Uterus (tissue), 4 donors: ENCODE data around the gene NUP133. TPM values are rescaled to one million over a fixed set of nuclear protein-coding genes. Genes with fewer than 3 reads are reported as not detected.
"Not testable (repeated sequence)": the region's sequence is repeated elsewhere in the genome, so short reads cannot be mapped to it uniquely, and the experiment has no call there.

Source experiments
- DNase-seq, 2 donors: peaks; one replicate each; pipeline ENCODE4 v3.0.0-alpha.2; 2019 to 2020
- H3K27ac ChIP-seq, 2 donors: fragments of 200-600 bp; sonication (generic); 1 replicate in 1 of 2; 2 replicates in 1 of 2; pipeline ENCODE4 v1.5.1; 2016 to 2018
- H3K27me3 ChIP-seq, 2 donors: fragments of 200-600 bp; sonication (generic); one replicate each; pipeline ENCODE4 v1.5.1; 2018 to 2019; ENCODE audit warnings: control low read depth in 1 of 2
- H3K36me3 ChIP-seq, 2 donors: fragments of 200-600 bp; sonication (generic); one replicate each; pipeline ENCODE4 v1.5.1; 2019; ENCODE audit warnings: control low read depth in 1 of 2
- H3K4me1 ChIP-seq, 2 donors: fragments of 200-600 bp; sonication (generic); one replicate each; pipeline ENCODE4 v1.5.1; 2018 to 2019; ENCODE audit warnings: control low read depth in 1 of 2
- H3K4me3 ChIP-seq, 2 donors: fragments of 200-600 bp; sonication (generic); 1 replicate in 1 of 2; 2 replicates in 1 of 2; pipeline ENCODE4 v1.5.1; 2018 to 2019; ENCODE audit warnings: mild to moderate bottlenecking in 1 of 2
- H3K9me3 ChIP-seq, 2 donors: fragments of 200-600 bp; sonication (generic); one replicate each; pipeline ENCODE4 v1.5.1; 2019; ENCODE audit warnings: control low read depth in 1 of 2
- POLR2A ChIP-seq, 2 donors: fragments of 450-650 bp; IDR thresholded peaks; one replicate each; pipeline ENCODE4 v1.6.1; 2016; ENCODE audit warnings: antibody characterized with exemption in 2 of 2, mild to moderate bottlenecking in 1 of 2, moderate library complexity in 1 of 2
- intact Hi-C: fragments of 100-400 bp; cut with DNase I; formaldehyde crosslinking; loops from one replicate; pipeline ENCODE4 v1.15.1; 2023; ENCODE audit warnings: low total_unique reads
- total RNA-seq, 4 donors: library from RNA; depleted of rRNA in 3 of 4; stranded (reverse); fragments of >200 nt in 3 of 4; gene quantifications; one replicate each; pipeline versions ENCODE4 v1.1.0 to v1.2.4, GENCODE V29; 2014 to 2023
- TF ChIP-seq, protein P1 (sequence below), 4 experiments: fragments of 200-600 bp in 2 of 4; fragments of 450-650 bp in 2 of 4; sonication (generic) in 2 of 4; IDR thresholded peaks; one replicate each; pipeline ENCODE4 v1.5.1; 2016 to 2019; ENCODE audit warnings: antibody characterized with exemption in 4 of 4, mild to moderate bottlenecking in 2 of 4, moderate library complexity in 1 of 4
- donor health status: DM: yes; HTN: yes; CAD: no.

NUP133 gene
- total RNA-seq, 4 donors from 2014 or later = 25.6 to 58.6 (median 37.1) TPM

DNA sequence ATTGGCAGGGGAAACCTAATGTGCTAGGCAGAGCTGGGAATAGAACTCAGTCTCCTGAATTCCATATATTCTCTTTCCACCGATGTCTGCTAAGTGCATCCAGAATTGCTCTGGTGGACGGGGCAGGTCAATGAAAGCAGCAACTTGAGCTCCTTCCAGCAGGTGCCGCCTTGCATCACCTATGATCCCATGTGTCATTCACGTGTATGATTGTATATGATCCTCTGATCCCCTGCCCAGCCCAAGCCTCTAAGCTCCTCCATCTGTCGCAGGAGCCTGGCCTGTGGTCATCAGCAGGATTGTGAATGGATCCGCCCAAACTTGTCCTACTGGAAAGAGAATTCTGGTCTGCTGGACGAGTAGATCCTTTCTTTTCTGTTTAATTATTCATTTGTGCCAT is 87.4 kb downstream of the NUP133 start:
- TF ChIP-seq, protein P1, sequence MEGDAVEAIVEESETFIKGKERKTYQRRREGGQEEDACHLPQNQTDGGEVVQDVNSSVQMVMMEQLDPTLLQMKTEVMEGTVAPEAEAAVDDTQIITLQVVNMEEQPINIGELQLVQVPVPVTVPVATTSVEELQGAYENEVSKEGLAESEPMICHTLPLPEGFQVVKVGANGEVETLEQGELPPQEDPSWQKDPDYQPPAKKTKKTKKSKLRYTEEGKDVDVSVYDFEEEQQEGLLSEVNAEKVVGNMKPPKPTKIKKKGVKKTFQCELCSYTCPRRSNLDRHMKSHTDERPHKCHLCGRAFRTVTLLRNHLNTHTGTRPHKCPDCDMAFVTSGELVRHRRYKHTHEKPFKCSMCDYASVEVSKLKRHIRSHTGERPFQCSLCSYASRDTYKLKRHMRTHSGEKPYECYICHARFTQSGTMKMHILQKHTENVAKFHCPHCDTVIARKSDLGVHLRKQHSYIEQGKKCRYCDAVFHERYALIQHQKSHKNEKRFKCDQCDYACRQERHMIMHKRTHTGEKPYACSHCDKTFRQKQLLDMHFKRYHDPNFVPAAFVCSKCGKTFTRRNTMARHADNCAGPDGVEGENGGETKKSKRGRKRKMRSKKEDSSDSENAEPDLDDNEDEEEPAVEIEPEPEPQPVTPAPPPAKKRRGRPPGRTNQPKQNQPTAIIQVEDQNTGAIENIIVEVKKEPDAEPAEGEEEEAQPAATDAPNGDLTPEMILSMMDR (IDR thresholded peaks at IDR 0.05) = no peak
- TF ChIP-seq POLR2A (IDR thresholded peaks at IDR 0.05) = no peak
- no peak overlapping the region for H3K4me3 ChIP-seq
- no peaks in the 10 kb centered on the region for H3K27me3 ChIP-seq
- no peak overlapping the region for H3K27ac ChIP-seq
- H3K36me3 ChIP-seq = no peaks in the 10 kb centered on the region
- H3K4me1 ChIP-seq = no peaks in the 10 kb centered on the region
- no peak for DNase-seq
- peaks cover 0 to 6% of the 10 kb centered on the region in 2 donors for H3K9me3 ChIP-seq
- intact Hi-C loops = no loop called here

DNA sequence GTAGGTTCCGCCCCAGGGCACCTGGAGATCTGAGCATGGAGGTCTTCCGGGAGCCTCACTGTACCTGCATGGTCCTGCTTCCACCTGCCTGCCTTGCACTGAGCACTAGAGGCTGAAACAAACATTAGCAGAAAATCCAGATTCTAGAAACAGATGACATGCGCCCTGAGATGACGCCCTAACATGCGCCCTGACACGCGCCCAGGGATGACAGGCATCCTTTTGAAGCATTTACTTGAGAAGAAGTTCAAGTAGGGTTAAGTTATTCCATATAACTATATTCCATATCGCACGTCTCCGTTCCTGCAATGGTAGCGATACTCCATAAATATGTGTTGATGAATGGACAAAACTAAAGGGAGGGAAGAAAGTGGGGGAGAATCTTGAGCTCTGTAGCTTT is 87.9 kb downstream of the NUP133 start:
- intact Hi-C loops = no loop called here
- Histone ChIP-seq H3K27ac (no peak overlapping the region), H3K36me3 (no peaks in the 10 kb centered on the region), H3K4me3 (no peak overlapping the region), H3K9me3 (peaks cover 0 to 6% of the 10 kb centered on the region in 2 donors), H3K27me3 (no peaks in the 10 kb centered on the region), H3K4me1 (no peaks in the 10 kb centered on the region)
- no peak for DNase-seq
- TF ChIP-seq, protein P1 (IDR thresholded peaks at IDR 0.05) = no peak

DNA sequence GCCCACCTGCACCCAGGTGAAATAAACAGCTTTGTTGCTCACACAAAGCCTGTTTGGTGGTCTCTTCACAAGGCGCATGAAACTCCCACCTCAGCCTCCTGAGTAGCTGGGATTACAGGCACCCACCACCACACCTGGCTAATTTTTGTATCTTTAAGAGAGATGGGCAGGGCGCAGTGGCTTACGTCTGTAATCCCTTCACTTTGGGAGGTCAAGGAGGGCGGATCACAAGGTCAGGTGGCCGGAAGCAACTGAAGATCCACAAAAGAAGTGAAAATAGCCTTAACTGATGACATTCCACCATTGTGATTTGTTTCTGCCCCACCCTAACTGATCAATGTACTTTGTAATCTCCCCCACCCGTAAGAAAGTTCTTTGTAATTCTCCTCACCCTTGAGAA is 89.6 kb downstream of the NUP133 start:
- intact Hi-C loops, H3K27me3 ChIP-seq, H3K9me3 ChIP-seq, H3K4me3 ChIP-seq, H3K27ac ChIP-seq, DNase-seq, H3K4me1 ChIP-seq, H3K36me3 ChIP-seq: not testable (repeated sequence)

DNA sequence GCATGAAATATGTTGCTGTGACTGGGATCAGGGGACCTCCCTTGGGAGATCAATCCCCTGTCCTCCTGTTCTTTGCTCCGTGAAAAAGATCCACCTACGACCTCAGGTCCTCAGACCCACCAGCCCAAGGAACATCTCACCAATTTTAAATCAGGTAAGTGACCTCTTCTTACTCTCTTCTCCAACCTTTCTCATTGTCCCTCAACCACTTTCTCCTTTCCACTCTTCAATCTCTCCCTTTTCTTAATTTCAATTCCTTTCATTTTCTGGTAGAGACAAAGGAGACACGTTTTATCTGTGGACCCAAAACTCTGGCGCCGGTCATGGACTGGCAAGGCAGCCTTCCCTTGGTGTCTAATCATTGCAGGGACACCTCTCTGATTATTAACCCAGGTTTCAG is 95.3 kb downstream of the NUP133 start:
- H3K27ac ChIP-seq, H3K36me3 ChIP-seq, H3K4me1 ChIP-seq, H3K27me3 ChIP-seq, DNase-seq, H3K9me3 ChIP-seq, H3K4me3 ChIP-seq, intact Hi-C loops: not testable (repeated sequence)

DNA sequence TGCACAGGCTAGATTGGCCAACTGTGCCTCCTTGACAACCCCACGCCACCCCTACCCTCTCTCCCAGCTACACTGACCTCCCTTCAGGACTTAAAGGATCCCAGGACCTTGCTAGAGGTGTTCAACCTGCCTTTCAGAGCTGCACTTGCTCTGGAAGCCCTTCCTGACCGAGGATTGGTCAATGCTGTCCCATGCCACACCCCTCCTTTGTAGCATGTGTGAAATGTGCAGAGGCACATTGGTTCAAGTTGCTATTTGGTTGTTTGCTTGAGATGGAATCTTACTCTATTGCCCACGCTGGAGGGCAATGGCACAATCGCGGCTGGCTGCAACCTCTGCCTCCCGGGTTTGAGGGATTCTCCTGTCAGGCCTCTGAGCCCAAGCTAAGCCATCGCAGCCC is 96.1 kb downstream of the NUP133 start:
- TF ChIP-seq, protein P1 (IDR thresholded peaks at IDR 0.05) = no peak
- TF ChIP-seq POLR2A (IDR thresholded peaks at IDR 0.05) = no peak
- intact Hi-C loops = no loop called here
- H3K9me3 ChIP-seq = no peaks in the 10 kb centered on the region
- no peak overlapping the region for H3K4me3 ChIP-seq
- peaks cover 0 to 13% of the 10 kb centered on the region in 2 donors for H3K4me1 ChIP-seq
- no peaks in the 10 kb centered on the region for H3K36me3 ChIP-seq
- H3K27ac ChIP-seq = no peak overlapping the region
- no peak for DNase-seq
- peaks cover 0 to 4% of the 10 kb centered on the region in 2 donors for H3K27me3 ChIP-seq

DNA sequence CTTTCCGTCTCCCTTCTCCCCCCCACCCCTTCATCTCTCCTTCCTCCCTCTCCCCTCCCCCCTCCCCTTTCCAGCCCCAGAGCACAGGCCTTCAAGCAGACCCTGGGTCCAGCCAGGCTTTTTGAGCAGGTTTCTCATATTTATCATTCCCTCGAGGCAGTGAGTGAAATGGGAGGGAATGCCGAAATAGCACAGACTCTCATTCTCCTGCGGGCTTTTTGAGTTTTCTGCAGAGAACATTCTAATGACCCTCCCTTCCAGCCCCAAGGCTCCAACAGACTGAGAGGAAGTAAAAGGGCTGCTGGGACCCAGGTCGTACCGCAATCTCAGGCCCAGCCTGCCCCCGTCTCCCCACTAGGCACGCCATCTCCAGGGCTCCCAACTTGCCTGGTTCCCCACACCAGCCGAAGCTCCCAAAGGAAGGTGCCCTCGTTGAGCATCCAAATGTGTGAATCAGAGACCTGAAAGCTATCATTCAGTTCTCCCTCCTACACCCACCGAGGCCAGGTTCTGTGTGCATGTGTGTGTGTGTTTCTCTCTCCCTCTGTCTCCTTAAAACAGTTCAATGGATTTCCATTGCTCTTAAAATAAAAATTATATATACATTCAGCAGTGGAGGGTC is 96.6 kb downstream of the NUP133 start:
- DNase-seq = no peak
- intact Hi-C loops = no loop called here
- Histone ChIP-seq H3K4me3 (no peak overlapping the region), H3K36me3 (no peaks in the 10 kb centered on the region), H3K27me3 (peaks cover 0 to 10% of the 10 kb centered on the region in 2 donors), H3K9me3 (no peaks in the 10 kb centered on the region), H3K27ac (peak overlapping the region; percentile 46 to 59), H3K4me1 (peaks cover 0 to 18% of the 10 kb centered on the region in 2 donors)
- TF ChIP-seq, protein P1 (IDR thresholded peaks at IDR 0.05) = no peak
- no peak for TF ChIP-seq POLR2A (IDR thresholded peaks at IDR 0.05)
